Common myeloid progenitor, CD34-positive (primary cell): ENCODE results near the gene C12orf75.
"Not testable (repeated sequence)": the region's sequence is repeated elsewhere in the genome, so short reads cannot be mapped to it uniquely, and the experiment has no call there.

Source experiments
- CTCF ChIA-PET: fragments of 350-600 bp; sonication (Branson Sonifier 250); formaldehyde crosslinking; loops from one replicate; lab custom pipeline; 2021; ENCODE audit warnings: antibody characterized with exemption; lab: Charles Lee
- POLR2A ChIA-PET: fragments of 350-600 bp; sonication (Branson Sonifier 250); formaldehyde crosslinking; loops from one replicate; lab custom pipeline; 2021; ENCODE audit warnings: antibody characterized with exemption; lab: Charles Lee
- DNase-seq, 3 donors: peaks; one replicate each; pipeline versions ENCODE4 v3.0.0 to v3.0.0-alpha.2; 2013
- H3K27ac ChIP-seq, 2 experiments: 1 replicate in 1 of 2; 2 replicates in 1 of 2; pipeline ENCODE4 v1.7.0; 2013; ENCODE audit warnings: inconsistent platforms in 2 of 2, low read length in 2 of 2, mild to moderate bottlenecking in 2 of 2, low read depth in 1 of 2, moderate library complexity in 1 of 2; ENCODE audit not compliant: severe bottlenecking in 2 of 2, insufficient read depth in 1 of 2, poor library complexity in 1 of 2
- H3K27me3 ChIP-seq, 5 experiments: replicated peaks in 2 of 5; 1 replicate in 3 of 5; 2 replicates in 2 of 5; pipeline versions ENCODE4 v1.6.1 to v1.7.0; 2013; ENCODE audit warnings: low read length in 4 of 5, mild to moderate bottlenecking in 2 of 5, moderate library complexity in 2 of 5, inconsistent platforms in 1 of 5; ENCODE audit not compliant: insufficient read depth in 5 of 5, control insufficient read depth in 4 of 5
- H3K36me3 ChIP-seq, 4 experiments: 1 replicate in 2 of 4; 2 replicates in 2 of 4; pipeline versions ENCODE4 v1.6.1 to v1.7.0; 2013; ENCODE audit warnings: low read length in 3 of 4, control low read depth in 1 of 4, mild to moderate bottlenecking in 1 of 4; ENCODE audit not compliant: control insufficient read depth in 4 of 4, insufficient read depth in 4 of 4
- H3K4me1 ChIP-seq, 4 experiments: 1 replicate in 3 of 4; 2 replicates in 1 of 4; pipeline versions ENCODE4 v1.6.1 to v1.7.1; 2013; ENCODE audit warnings: low read length in 3 of 4, mild to moderate bottlenecking in 3 of 4, control low read depth in 1 of 4, inconsistent platforms in 1 of 4, moderate library complexity in 1 of 4; ENCODE audit not compliant: control insufficient read depth in 4 of 4, insufficient read depth in 4 of 4; ENCODE audit errors: control extremely low read depth in 1 of 4
- H3K4me3 ChIP-seq, 7 experiments: 1 replicate in 4 of 7; 2 replicates in 3 of 7; pipeline versions ENCODE4 v1.5.1 to v1.7.0; 2013; ENCODE audit warnings: mild to moderate bottlenecking in 7 of 7, low read length in 6 of 7, moderate library complexity in 6 of 7, inconsistent platforms in 2 of 7, low read depth in 2 of 7, control low read depth in 1 of 7; ENCODE audit not compliant: insufficient read depth in 4 of 7, control insufficient read depth in 1 of 7; ENCODE audit errors: extremely low read depth in 1 of 7
- H3K9me3 ChIP-seq, 5 experiments: 1 replicate in 4 of 5; 2 replicates in 1 of 5; pipeline versions ENCODE4 v1.6.1 to v1.7.1; 2013; ENCODE audit warnings: low read length in 4 of 5, mild to moderate bottlenecking in 2 of 5, inconsistent platforms in 1 of 5, low read depth in 1 of 5, moderate library complexity in 1 of 5; ENCODE audit not compliant: control insufficient read depth in 4 of 5, insufficient read depth in 2 of 5; ENCODE audit errors: control extremely low read depth in 1 of 5
- WGBS: methylation state at CpG from one replicate; pipeline ENCODE4 v1.1.5; 2013; ENCODE audit not compliant: insufficient coverage; 5-methylcytosine and 5-hydroxymethylcytosine counted together

Gene C12orf75

DNA sequence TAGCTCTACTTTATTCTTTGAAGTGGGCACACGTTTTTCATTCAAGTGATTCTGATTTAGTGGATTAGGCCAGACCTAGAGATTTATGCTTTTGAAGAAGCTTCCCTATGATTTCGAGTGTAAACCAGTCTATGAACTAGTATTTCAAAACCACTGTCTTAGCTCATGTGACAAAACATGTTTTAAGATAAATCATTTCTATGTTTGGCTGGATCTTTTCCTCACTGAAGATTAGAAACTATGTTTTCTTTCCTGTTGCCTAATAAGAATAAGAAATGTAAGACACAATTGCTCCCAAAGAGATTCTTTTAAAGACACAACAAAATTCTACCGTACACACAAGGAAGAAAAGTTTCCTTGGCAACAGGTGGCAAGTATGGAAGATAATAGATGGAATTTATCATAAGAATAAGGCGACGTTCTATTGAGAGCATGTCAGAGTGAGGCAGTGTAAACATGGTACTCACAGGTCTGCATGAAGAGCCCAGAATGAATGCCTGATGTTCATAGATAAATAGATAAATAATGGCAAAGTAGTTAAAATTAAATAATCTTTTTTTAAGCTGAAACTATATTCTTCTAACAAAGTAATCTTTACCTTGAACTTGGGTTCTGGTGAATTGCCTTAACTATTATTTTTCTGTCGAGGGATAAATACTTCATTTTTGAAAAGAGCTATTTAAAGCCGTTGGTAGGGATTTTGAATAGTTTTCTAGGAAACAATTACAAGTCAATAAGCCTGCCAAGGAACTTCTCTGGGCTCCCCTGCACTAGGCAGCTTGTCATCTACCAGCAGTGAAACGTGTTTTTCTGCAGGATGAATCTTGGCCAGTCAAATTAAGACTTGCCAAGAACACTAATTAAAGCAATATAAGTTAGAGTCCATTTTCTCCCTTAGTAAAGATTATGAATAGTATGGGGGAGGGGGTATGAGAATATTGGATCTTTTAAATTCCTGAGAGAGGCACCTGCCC lies 34.1 kb upstream of the C12orf75 start:
- WGBS = 97% methylated on average over 5 of the region's 8 CpGs
- no peaks in the 10 kb centered on the region for H3K36me3 ChIP-seq
- H3K4me1 ChIP-seq = no peaks in the 10 kb centered on the region
- DNase-seq = no peak
- no peak overlapping the region for H3K4me3 ChIP-seq
- ChIA-PET POLR2A (no interaction called here), CTCF (interaction anchor here (1.0 to 1.2 kb wide), 3 partner anchors 9 to 29 kb away, joined by 3 read pairs; no protein-coding TSS in a partner anchor)
- peaks cover 0 to 22% (median 9%) of the 10 kb centered on the region in 5 experiments for H3K9me3 ChIP-seq
- no peaks in the 10 kb centered on the region for H3K27me3 ChIP-seq
- no peak overlapping the region for H3K27ac ChIP-seq

DNA sequence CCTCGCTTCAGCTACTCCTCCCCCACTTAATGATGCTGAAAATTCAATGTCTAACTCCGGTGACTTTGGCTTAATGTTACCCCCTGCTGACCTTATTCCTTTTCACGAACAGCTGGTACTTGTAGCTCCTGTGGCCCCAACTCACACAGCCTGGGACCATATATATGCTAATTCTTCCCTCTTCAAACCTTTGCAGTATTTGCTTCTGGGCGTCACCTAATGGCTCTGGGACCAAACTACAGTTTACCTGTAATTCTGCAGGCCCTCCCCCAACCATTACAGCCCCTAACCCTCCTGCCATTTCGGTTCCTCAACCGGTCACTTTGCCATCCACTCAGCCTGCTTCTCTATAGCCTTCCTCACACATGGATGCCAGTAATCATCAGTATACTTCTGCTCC lies 29.6 kb upstream of the C12orf75 start:
- Histone ChIP-seq H3K27me3 (no peaks in the 10 kb centered on the region), H3K9me3 (peaks cover 0 to 22% (median 9%) of the 10 kb centered on the region in 5 experiments), H3K4me1 (no peaks in the 10 kb centered on the region), H3K4me3 (no peak overlapping the region), H3K36me3 (no peaks in the 10 kb centered on the region), H3K27ac (no peak overlapping the region)
- no peak for DNase-seq
- POLR2A ChIA-PET = no interaction called here
- CTCF ChIA-PET = no interaction called here
- WGBS = 95% methylated on average over 6 of the region's 6 CpGs

DNA sequence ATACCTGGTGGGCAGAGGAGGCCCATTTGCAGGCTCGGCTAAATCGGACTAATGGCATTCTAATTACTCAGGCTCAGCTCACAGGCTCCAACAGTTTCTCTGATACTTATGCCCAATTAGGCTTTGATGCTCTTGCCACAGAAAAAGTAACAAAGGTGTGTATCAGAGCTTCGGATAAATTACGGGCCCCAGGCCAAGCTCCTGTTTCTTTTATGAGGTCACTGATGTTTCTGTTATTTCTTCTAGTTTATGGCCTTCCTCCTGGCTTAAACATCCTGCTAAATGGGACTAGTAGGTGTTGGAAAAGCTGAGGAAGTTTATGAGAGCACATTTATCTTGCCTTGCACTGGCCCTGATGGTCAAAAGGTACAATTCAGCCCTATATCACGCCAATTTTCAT lies 28.8 kb upstream of the C12orf75 start:
- DNase-seq = no peak
- POLR2A ChIA-PET = no interaction called here
- H3K27me3 ChIP-seq = no peaks in the 10 kb centered on the region
- H3K4me1 ChIP-seq = no peaks in the 10 kb centered on the region
- CTCF ChIA-PET = interaction anchor here (0.9 kb wide), 1 partner anchor 9 kb away, joined by 3 read pairs; no protein-coding TSS in a partner anchor
- H3K36me3 ChIP-seq = no peaks in the 10 kb centered on the region
- no peak overlapping the region for H3K4me3 ChIP-seq
- no peak overlapping the region for H3K27ac ChIP-seq
- H3K9me3 ChIP-seq = peaks cover 0 to 22% (median 9%) of the 10 kb centered on the region in 5 experiments
- 100% methylated on average over 2 of the region's 5 CpGs for WGBS

DNA sequence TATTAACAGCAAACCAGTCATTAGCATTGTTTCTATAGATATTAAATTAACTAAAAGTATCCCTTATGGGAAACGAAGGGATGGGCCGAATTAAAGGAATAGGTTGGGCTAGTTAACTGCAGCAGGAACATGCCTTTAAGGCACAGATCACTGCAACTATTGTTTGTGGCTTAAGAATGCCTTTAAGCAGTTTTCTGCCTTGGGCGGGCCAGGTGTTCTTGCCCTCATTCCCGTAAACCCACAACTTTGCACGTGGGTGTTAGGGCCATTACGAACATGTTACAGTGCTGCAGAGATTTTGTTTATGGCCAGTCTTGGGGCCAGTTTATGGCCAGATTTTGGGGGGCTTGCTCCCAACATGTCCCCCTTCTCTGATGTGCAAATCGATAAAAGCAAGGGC lies 27.5 kb upstream of the C12orf75 start:
- WGBS = 100% methylated on average over 4 of the region's 7 CpGs
- DNase-seq, H3K4me3 ChIP-seq, H3K27me3 ChIP-seq, H3K4me1 ChIP-seq, H3K27ac ChIP-seq, POLR2A ChIA-PET, H3K36me3 ChIP-seq, CTCF ChIA-PET: not testable (repeated sequence)
- H3K9me3 ChIP-seq = peaks cover 0 to 15% (median 6%) of the 10 kb centered on the region in 5 experiments

DNA sequence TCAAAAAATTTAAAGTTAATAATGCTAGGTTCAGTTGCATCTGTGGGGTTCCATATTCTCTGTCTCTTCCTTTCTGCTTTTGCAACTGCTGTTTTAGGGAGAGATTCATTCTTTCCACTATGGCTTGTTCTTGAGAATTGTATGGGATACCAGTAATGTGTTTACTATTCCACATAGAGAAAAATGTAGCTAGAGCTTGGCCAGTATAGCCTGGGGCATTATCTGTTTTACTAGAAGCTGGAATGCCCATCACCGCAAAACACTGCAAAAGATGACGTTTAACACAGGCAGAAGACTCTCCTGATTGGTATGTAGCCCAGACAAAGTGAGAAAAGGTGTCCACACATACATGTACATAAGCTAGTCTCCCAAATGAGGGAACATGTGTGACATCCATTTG lies 25.9 kb upstream of the C12orf75 start:
- H3K4me3 ChIP-seq, H3K27ac ChIP-seq, DNase-seq, POLR2A ChIA-PET, CTCF ChIA-PET, H3K4me1 ChIP-seq, H3K36me3 ChIP-seq, H3K9me3 ChIP-seq, H3K27me3 ChIP-seq: not testable (repeated sequence)
- no CpG with 5 or more reads among the region's 2 CpGs for WGBS

DNA sequence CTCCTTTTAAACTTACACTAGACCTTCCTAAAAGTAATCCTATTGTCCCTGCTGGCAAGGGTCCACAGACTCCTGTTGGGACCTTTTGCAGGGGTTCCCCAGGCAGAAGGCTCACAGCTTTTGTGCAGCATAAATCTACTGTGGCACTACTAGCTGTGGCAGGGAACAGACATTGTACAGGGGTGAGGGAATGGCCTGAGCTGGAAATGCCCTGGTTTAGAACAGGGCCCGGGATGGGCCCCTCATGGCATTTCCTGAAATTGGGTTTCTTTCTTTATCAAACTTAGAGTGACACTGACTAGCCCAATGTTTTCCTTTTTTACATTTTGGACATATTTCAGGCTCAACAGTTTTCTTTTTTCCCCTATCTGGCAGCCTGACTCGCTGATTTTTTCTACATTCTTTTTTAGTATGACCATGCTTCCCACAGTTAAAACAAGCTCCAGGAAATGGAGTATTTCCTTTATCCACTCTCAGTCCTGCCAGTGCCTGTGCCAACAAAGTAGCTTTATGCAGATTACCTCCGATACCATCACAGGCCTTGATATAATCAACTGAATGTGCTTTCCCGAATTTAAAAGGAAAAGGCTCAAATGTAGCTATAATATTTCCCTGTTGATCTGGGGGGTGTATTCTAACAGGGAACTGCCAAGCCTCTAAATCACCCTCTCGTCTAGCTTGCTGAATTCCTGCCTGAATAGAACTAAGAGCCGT lies 22.7 kb upstream of the C12orf75 start:
- H3K36me3 ChIP-seq, H3K27ac ChIP-seq, H3K9me3 ChIP-seq, POLR2A ChIA-PET, H3K27me3 ChIP-seq, CTCF ChIA-PET, H3K4me3 ChIP-seq, DNase-seq, H3K4me1 ChIP-seq: not testable (repeated sequence)
- WGBS = 33% methylated on average over 2 of the region's 6 CpGs

DNA sequence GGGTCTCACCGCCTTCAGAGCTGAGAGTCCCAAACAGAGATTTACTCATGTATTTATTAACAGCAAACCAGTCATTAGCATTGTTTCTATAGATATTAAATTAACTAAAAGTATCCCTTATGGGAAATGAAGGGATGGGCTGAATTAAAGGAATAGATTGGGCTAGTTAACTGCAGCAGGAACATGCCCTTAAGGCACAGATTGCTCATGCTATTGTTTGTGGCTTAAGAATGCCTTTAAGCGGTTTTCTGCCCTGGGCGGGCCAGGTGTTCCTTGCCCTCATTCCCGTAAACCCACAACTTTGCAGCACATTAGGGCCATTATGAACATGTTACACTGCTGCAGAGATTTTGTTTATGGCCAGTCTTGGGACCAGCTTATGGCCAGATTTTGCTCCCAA lies 21.7 kb upstream of the C12orf75 start:
- CTCF ChIA-PET, H3K9me3 ChIP-seq, H3K27ac ChIP-seq, H3K27me3 ChIP-seq, H3K36me3 ChIP-seq, H3K4me1 ChIP-seq, H3K4me3 ChIP-seq, DNase-seq, POLR2A ChIA-PET: not testable (repeated sequence)
- 94% methylated on average over 3 of the region's 4 CpGs for WGBS
